ENCODE results near the gene WDR70.

The WDR70 gene

GRCh38 chr5:37496902-37497445, 117.9 kb downstream of the WDR70 start:
- Histone ChIP-seq H3K36me3 (ENCODE audit: insufficient read depth) (no peaks in the 10 kb centered on the region), H3K4me1 (ENCODE audit: low read depth, poor library complexity, severe bottlenecking) (no peaks in the 10 kb centered on the region), H3K9ac (no peak overlapping the region), H3K4me3 (IDR thresholded peaks at IDR 0.05; ENCODE audit: insufficient read depth, low read depth, low read length) (no peak overlapping the region), H3K4me2 (no peak overlapping the region), H3K27me3 (ENCODE audit: insufficient read depth, low read depth) (no peaks in the 10 kb centered on the region), H4K20me1 (ENCODE audit: insufficient read depth) (no peaks in the 10 kb centered on the region), H3K27ac (no peak overlapping the region), H2AFZ (ENCODE audit: low read depth) (no peak overlapping the region), H3K79me2 (ENCODE audit: insufficient read depth, low read depth) (no peaks in the 10 kb centered on the region)
- no peak for TF ChIP-seq CTCF (conservative IDR thresholded peaks at IDR 0.05; ENCODE audit: low read depth, low read length)

DNA sequence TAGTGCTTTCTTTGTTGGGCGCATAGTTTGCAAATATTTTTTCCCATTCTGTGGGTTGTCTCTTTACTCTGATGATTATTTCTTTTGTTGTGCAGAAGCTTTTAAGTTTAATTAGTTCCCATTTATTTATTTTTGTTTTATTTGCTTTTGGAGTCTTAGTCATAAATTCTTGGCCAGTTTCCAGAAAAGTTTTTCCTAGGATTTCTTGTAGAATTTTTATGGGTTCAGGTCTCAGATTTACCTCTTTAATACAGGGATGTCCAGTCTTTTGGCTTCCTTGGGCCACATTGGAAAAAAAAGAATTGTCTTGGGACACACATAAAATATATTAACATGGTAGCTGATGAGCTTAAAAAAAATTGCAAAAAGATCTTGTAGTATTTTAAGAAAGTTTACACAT, 122.0 kb downstream of the WDR70 start:
- Histone ChIP-seq H3K4me2 (no peak overlapping the region), H3K4me1 (ENCODE audit: low read depth, poor library complexity, severe bottlenecking) (no peaks in the 10 kb centered on the region)

DNA sequence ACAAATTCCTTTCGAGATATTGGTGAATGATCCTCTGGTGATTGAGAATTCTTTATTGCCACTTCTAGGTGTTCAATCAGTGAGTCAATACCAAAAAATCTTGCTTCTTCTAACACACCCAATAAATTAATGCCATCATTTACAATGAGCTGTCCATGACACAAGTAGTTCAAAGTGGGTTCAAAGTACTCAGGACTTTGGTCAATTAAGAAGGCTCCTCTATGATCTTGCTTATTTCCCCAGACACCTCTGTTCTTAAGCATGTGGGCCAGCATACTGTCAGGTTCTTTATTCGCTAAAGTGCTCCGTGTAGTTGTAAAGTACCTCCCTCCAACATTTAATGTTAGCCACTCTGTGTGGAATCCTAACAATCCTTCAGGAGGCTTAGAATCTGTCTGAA, 127.1 kb downstream of the WDR70 start:
- Histone ChIP-seq H3K79me2 (ENCODE audit: insufficient read depth, low read depth) (no peaks in the 10 kb centered on the region), H3K4me3 (IDR thresholded peaks at IDR 0.05; ENCODE audit: insufficient read depth, low read depth, low read length) (no peak overlapping the region), H4K20me1 (ENCODE audit: insufficient read depth) (no peaks in the 10 kb centered on the region), H3K27ac (no peak overlapping the region), H3K27me3 (ENCODE audit: insufficient read depth, low read depth) (no peaks in the 10 kb centered on the region), H2AFZ (ENCODE audit: low read depth) (no peak overlapping the region), H3K36me3 (ENCODE audit: insufficient read depth) (no peaks in the 10 kb centered on the region), H3K4me2 (no peak overlapping the region), H3K4me1 (ENCODE audit: low read depth, poor library complexity, severe bottlenecking) (no peaks in the 10 kb centered on the region), H3K9ac (no peak overlapping the region)
- TF ChIP-seq CTCF (conservative IDR thresholded peaks at IDR 0.05; ENCODE audit: low read depth, low read length): no peak

More for the DNA sequence above, 122.0 kb downstream of the WDR70 start:
- Histone ChIP-seq H2AFZ (ENCODE audit: low read depth) (no peak overlapping the region), H4K20me1 (ENCODE audit: insufficient read depth) (no peaks in the 10 kb centered on the region), H3K4me3 (IDR thresholded peaks at IDR 0.05; ENCODE audit: insufficient read depth, low read depth, low read length) (no peak overlapping the region), H3K27me3 (ENCODE audit: insufficient read depth, low read depth) (no peaks in the 10 kb centered on the region), H3K36me3 (ENCODE audit: insufficient read depth) (no peaks in the 10 kb centered on the region), H3K27ac (no peak overlapping the region), H3K9ac (no peak overlapping the region), H3K79me2 (ENCODE audit: insufficient read depth, low read depth) (no peaks in the 10 kb centered on the region)
- TF ChIP-seq CTCF (conservative IDR thresholded peaks at IDR 0.05; ENCODE audit: low read depth, low read length): no peak

DNA sequence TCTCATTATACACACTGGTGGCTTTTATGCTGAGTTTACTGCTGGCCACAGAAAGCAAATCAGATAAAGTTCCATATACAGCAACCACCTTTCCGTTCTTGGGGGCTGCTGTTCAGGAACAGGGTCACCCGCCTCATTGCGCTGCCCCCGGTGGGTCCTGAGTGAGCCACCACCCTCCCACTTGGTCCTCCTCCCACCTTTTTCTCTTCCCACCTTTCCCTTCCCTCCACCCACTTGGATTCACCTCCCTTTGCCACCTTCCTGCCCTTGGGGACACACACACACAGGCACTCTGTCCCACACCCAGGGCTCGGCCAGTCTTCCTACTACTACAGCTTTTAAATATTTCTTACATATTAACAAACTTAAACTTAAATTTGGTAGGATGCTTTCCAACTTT, 127.6 kb downstream of the WDR70 start:
- H3K27me3 ChIP-seq (ENCODE audit: insufficient read depth, low read depth): no peaks in the 10 kb centered on the region
- H3K27ac ChIP-seq: no peak overlapping the region
- no peaks in the 10 kb centered on the region for H4K20me1 ChIP-seq (ENCODE audit: insufficient read depth)
- no peak overlapping the region for H3K9ac ChIP-seq
- no peaks in the 10 kb centered on the region for H3K79me2 ChIP-seq (ENCODE audit: insufficient read depth, low read depth)
- no peaks in the 10 kb centered on the region for H3K4me1 ChIP-seq (ENCODE audit: low read depth, poor library complexity, severe bottlenecking)
- no peaks in the 10 kb centered on the region for H3K36me3 ChIP-seq (ENCODE audit: insufficient read depth)
- H3K4me2 ChIP-seq: no peak overlapping the region
- TF ChIP-seq CTCF (conservative IDR thresholded peaks at IDR 0.05; ENCODE audit: low read depth, low read length): no peak
- H3K4me3 ChIP-seq (IDR thresholded peaks at IDR 0.05; ENCODE audit: insufficient read depth, low read depth, low read length): no peak overlapping the region
- no peak overlapping the region for H2AFZ ChIP-seq (ENCODE audit: low read depth)

Measured in KMS-11 (cell line).